Motor neuron (in vitro differentiated cells): ENCODE data around the gene RHOC. TPM values are rescaled to one million over a fixed set of nuclear protein-coding genes. Genes with fewer than 3 reads are reported as not detected.
A peak's percentile ranks its signal among the peaks of the same experiment; 100 is the strongest.
"Not testable (repeated sequence)": the region's sequence is repeated elsewhere in the genome, so short reads cannot be mapped to it uniquely, and the experiment has no call there.

Source experiments
- ATAC-seq, 8 experiments: fragments of 200-7000 bp; cut with Tn5 transposase; replicated peaks in 6 of 8; 2 replicates each; pipeline ENCODE4 v1.8.0; 2021; ENCODE audit warnings: mild to moderate bottlenecking in 8 of 8, moderate library complexity in 8 of 8
- H3K27ac ChIP-seq, 2 donors: fragments of 250-450 bp; sonication (Bioruptor Pico); 2 replicates each; pipeline ENCODE4 v1.9.0; 2021; ENCODE audit warnings: antibody characterized with exemption in 2 of 2, mild to moderate bottlenecking in 2 of 2, moderate library complexity in 1 of 2
- H3K4me1 ChIP-seq, 2 donors: fragments of 250-450 bp; sonication (Bioruptor Pico); replicated peaks in 1 of 2; 2 replicates each; pipeline ENCODE4 v1.6.1; 2021; ENCODE audit warnings: antibody characterized with exemption in 2 of 2, mild to moderate bottlenecking in 2 of 2, moderate library complexity in 1 of 2
- H3K4me3 ChIP-seq, 5 donors: fragments of 250-450 bp; sonication (Bioruptor Pico); 2 replicates each; pipeline ENCODE4 v1.9.0; 2021; ENCODE audit warnings: antibody characterized with exemption in 5 of 5, mild to moderate bottlenecking in 5 of 5, moderate library complexity in 4 of 5
- WGBS, 10 experiments: fragments of 450-650 bp; shearing (Covaris generic); methylation state at CpG; one replicate each; pipeline ENCODE4 v1.0.0; 2022; 5-methylcytosine and 5-hydroxymethylcytosine counted together
- in situ Hi-C, 9 experiments: fragments of 400-800 bp; cut with MboI; loops; one replicate each; pipeline ENCODE4 v1.15.0; 2021; ENCODE audit warnings: low sequenced_read_pairs in 9 of 9, low pct_unique_long_range_greater_than_20kb in 2 of 9; ENCODE audit not compliant: unreplicated experiment in 9 of 9
- total RNA-seq, 8 experiments: library from RNA; unstranded; fragments of 300-600 nt; gene quantifications; 2 replicates each; pipeline versions ENCODE4 v1.2.3 to v1.2.4, GENCODE V29; 2022

Gene RHOC
- total RNA-seq, 8 experiments from 2014 or later: 57.4 to 468 (median 89.6) TPM

- Histone ChIP-seq H3K27ac (no peak overlapping the region), H3K4me1 (peaks cover 12 to 22% of the 10 kb centered on the region in 2 donors), H3K4me3 (no peak overlapping the region)
- peak in 3 of 8 experiments; percentile 19 to 43 (median 35) for ATAC-seq
- in situ Hi-C loops: loop anchor here in 1 of 9 experiments (10.0 kb wide), 1 partner anchor 77 kb away; no protein-coding TSS in a partner anchor
- 0 to 80% (median 25%) methylated on average over 1 to 2 of the region's 2 CpGs; no CpG with 5 or more reads in 1 of the 10 experiments for WGBS, 10 experiments
These were observed 20.8 kb upstream of the RHOC start for GRCh38 chr1:112727716-112728115.

GRCh38 chr1:112724240-112724639 is 17.3 kb upstream of the RHOC start:
- H3K4me3 ChIP-seq, H3K27ac ChIP-seq, ATAC-seq: not testable (repeated sequence)
- 86 to 100% (median 97%) methylated on average over 1 to 2 of the region's 4 CpGs; no CpG with 5 or more reads in 6 of the 10 experiments for WGBS, 10 experiments
- peaks cover 14 to 24% of the 10 kb centered on the region in 2 donors for H3K4me1 ChIP-seq
- in situ Hi-C loops: loop anchor here in 5 of 9 experiments (10.0 to 25.0 kb wide), 3 partner anchors 81 to 338 kb away; partner anchors contain the start of genes CTTNBP2NL (in 2 of the 5) and LRIG2 (in 2 of the 5)

- in situ Hi-C loops: loop anchor here in 5 of 9 experiments (10.0 to 25.0 kb wide), 3 partner anchors 81 to 339 kb away; partner anchors contain the start of genes CTTNBP2NL (in 2 of the 5) and LRIG2 (in 2 of the 5)
- H3K4me1 ChIP-seq: peaks cover 14 to 23% of the 10 kb centered on the region in 2 donors
- no peak overlapping the region for H3K4me3 ChIP-seq
- ATAC-seq: no peak
- peak overlapping the region; percentile 37 to 47 for H3K27ac ChIP-seq
- 20 to 100% (median 81%) methylated on average over 1 to 6 of the region's 8 CpGs; no CpG with 5 or more reads in 4 of the 10 experiments for WGBS, 10 experiments
These were observed 16.5 kb upstream of the RHOC start for GRCh38 chr1:112723511-112723839.

GRCh38 chr1:112722601-112723510 is 15.9 kb upstream of the RHOC start:
- in situ Hi-C loops: loop anchor here in 5 of 9 experiments (10.0 to 25.0 kb wide), 3 partner anchors 82 to 339 kb away; partner anchors contain the start of genes CTTNBP2NL (in 2 of the 5) and LRIG2 (in 2 of the 5)
- Histone ChIP-seq H3K4me3 (peak overlapping the region in 1 of 5 donors; percentile 13), H3K4me1 (peaks cover 14 to 23% of the 10 kb centered on the region in 2 donors), H3K27ac (peak overlapping the region; percentile 47 to 73)
- ATAC-seq: peak; percentile 50 to 88 (median 80)
- WGBS, 10 experiments: 0 to 45% (median 31%) methylated on average over 1 to 16 of the region's 35 CpGs; no CpG with 5 or more reads in 4 of the 10 experiments

- in situ Hi-C loops: loop anchor here in 5 of 9 experiments (10.0 to 25.0 kb wide), 3 partner anchors 83 to 340 kb away; partner anchors contain the start of genes CTTNBP2NL (in 2 of the 5) and LRIG2 (in 2 of the 5)
- H3K4me3 ChIP-seq: no peak overlapping the region
- no peak for ATAC-seq
These were observed 15.1 kb upstream of the RHOC start for GRCh38 chr1:112721966-112722524.

GRCh38 chr1:112721294-112721693 is 14.4 kb upstream of the RHOC start:
- in situ Hi-C loops: loop anchor here in 5 of 9 experiments (10.0 to 25.0 kb wide), 3 partner anchors 84 to 341 kb away; partner anchors contain the start of genes CTTNBP2NL (in 2 of the 5) and LRIG2 (in 2 of the 5)
- not testable (repeated sequence) for H3K4me3 ChIP-seq, ATAC-seq, H3K27ac ChIP-seq
- peaks cover 14 to 23% of the 10 kb centered on the region in 2 donors for H3K4me1 ChIP-seq
- WGBS, 10 experiments: 70 to 100% (median 92%) methylated on average over 1 to 2 of the region's 2 CpGs

More at GRCh38 chr1:112721966-112722524, 15.1 kb upstream of the RHOC start:
- H3K27ac ChIP-seq: peak overlapping the region; percentile 6 to 73
- H3K4me1 ChIP-seq: peaks cover 14 to 23% of the 10 kb centered on the region in 2 donors
- WGBS, 10 experiments: 50 to 100% (median 84%) methylated on average over 1 to 8 of the region's 10 CpGs; no CpG with 5 or more reads in 5 of the 10 experiments

GRCh38 chr1:112720800-112721199 is 13.9 kb upstream of the RHOC start:
- WGBS, 10 experiments: 20 to 73% (median 50%) methylated on average over 1 to 3 of the region's 3 CpGs
- H3K4me1 ChIP-seq: peaks cover 14 to 23% of the 10 kb centered on the region in 2 donors
- ATAC-seq: no peak
- no peak overlapping the region for H3K27ac ChIP-seq
- in situ Hi-C loops: loop anchor here in 5 of 9 experiments (10.0 to 25.0 kb wide), 3 partner anchors 84 to 342 kb away; partner anchors contain the start of genes CTTNBP2NL (in 2 of the 5) and LRIG2 (in 2 of the 5)
- H3K4me3 ChIP-seq: no peak overlapping the region

GRCh38 chr1:112719706-112720105 is 12.8 kb upstream of the RHOC start:
- WGBS, 10 experiments: 100% methylated on average over 1 of the region's 2 CpGs; no CpG with 5 or more reads in 8 of the 10 experiments
- no peak overlapping the region for H3K4me3 ChIP-seq
- ATAC-seq: no peak
- H3K4me1 ChIP-seq: peaks cover 14 to 23% of the 10 kb centered on the region in 2 donors
- in situ Hi-C loops: loop anchor here in 8 of 9 experiments (5.0 to 25.0 kb wide), 4 partner anchors 85 to 343 kb away; partner anchors contain the start of genes CTTNBP2NL (in 2 of the 8) and LRIG2 (in 2 of the 8)
- no peak overlapping the region for H3K27ac ChIP-seq

GRCh38 chr1:112718691-112719418 is 11.9 kb upstream of the RHOC start:
- Histone ChIP-seq H3K4me3 (no peak overlapping the region), H3K27ac (no peak overlapping the region), H3K4me1 (peaks cover 14 to 25% of the 10 kb centered on the region in 2 donors)
- in situ Hi-C loops: loop anchor here in 7 of 9 experiments (5.0 to 25.0 kb wide), 4 partner anchors 86 to 343 kb away; partner anchors contain the start of genes CTTNBP2NL (in 2 of the 7) and LRIG2 (in 2 of the 7)
- ATAC-seq: peak in 4 of 8 experiments; percentile 10 to 41 (median 14)
- WGBS, 10 experiments: 0 to 81% (median 42%) methylated on average over 1 to 14 of the region's 44 CpGs; no CpG with 5 or more reads in 3 of the 10 experiments

GRCh38 chr1:112717263-112717873 is 10.4 kb upstream of the RHOC start:
- no peak for ATAC-seq
- in situ Hi-C loops: loop anchor here in 7 of 9 experiments (5.0 to 25.0 kb wide), 4 partner anchors 87 to 345 kb away; partner anchors contain the start of genes CTTNBP2NL (in 2 of the 7) and LRIG2 (in 2 of the 7)
- WGBS, 10 experiments: 17 to 100% (median 96%) methylated on average over 1 to 2 of the region's 2 CpGs; no CpG with 5 or more reads in 3 of the 10 experiments
- H3K4me3 ChIP-seq: no peak overlapping the region
- H3K27ac ChIP-seq: no peak overlapping the region
- peaks cover 2 to 13% of the 10 kb centered on the region in 2 donors for H3K4me1 ChIP-seq

- Histone ChIP-seq H3K4me1 (peaks cover 0 to 5% of the 10 kb centered on the region in 2 donors), H3K4me3 (peak overlapping the region; percentile 42 to 54 (median 48)), H3K27ac (no peak overlapping the region)
- WGBS, 10 experiments: 0 to 17% (median 1%) methylated on average over 1 to 12 of the region's 13 CpGs; no CpG with 5 or more reads in 2 of the 10 experiments
- in situ Hi-C loops: loop anchor here in 7 of 9 experiments (5.0 to 25.0 kb wide), 4 partner anchors 89 to 346 kb away; partner anchors contain the start of genes CTTNBP2NL (in 2 of the 7) and LRIG2 (in 2 of the 7)
- peak; percentile 46 to 70 (median 64) for ATAC-seq
These were observed 9.3 kb upstream of the RHOC start for GRCh38 chr1:112716133-112716720.
